GM21619 (cell line): Measurements from ENCODE around the gene DTX3.
"Not testable (repeated sequence)": the region's sequence is repeated elsewhere in the genome, so short reads cannot be mapped to it uniquely, and the experiment has no call there.

ENCODE experiments used
- ATAC-seq: cut with Tn5 transposase; IDR thresholded peaks from one replicate; pipeline ENCODE4 v1.9.1; 2021; ENCODE audit not compliant: unreplicated experiment

Gene DTX3

GRCh38 chr12:57606399-57606798 is 1.8 kb downstream of the DTX3 start:
- no peak for ATAC-seq

DNA sequence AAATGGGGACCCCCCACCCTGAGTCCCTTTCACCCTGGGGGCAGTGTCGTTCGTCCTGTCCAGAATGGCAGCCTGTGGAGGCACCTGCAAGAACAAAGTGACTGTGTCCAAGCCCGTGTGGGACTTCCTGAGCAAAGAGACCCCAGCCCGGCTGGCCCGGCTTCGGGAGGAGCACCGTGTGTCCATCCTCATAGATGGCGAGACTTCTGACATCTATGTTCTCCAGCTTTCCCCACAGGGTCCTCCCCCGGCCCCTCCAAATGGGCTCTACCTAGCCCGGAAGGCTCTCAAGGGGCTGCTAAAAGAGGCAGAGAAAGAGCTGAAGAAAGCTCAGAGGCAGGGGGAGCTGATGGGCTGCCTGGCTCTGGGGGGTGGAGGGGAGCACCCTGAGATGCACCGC is 2.2 kb downstream of the DTX3 start:
- no peak for ATAC-seq

GRCh38 chr12:57607958-57608663 is 3.5 kb downstream of the DTX3 start:
- ATAC-seq, result no peak

- no peak for ATAC-seq
Measured at GRCh38 chr12:57609101-57609780, 4.6 kb downstream of the DTX3 start.

GRCh38 chr12:57609781-57610553 is 5.3 kb downstream of the DTX3 start:
- ATAC-seq, result no peak

DNA sequence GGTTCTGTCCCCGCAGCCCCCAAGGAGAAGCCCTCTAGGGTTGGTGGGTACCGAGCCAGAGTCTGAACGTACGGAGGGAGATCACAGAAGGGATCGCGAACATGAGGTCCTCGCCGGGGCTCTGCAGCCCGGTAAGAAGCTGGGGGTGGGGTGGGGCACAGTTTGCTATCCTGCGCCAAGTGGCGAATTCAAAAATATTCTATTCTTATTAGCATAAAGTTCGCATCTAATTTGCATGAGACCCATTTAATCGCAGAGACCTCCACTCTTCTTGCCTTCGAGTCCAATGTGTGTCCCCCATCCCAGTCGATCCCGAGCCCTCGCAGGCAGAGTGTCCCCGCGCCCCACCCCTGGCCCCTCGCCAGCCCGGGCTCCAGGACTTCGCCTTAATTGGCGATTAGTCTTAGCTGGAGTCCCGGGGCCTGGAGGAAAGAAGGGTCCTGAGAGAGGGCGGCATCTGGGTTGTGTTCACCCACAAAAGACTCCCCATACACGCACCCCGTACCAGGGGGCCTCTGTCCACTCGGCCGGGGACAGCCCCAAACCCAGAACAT is 6.0 kb downstream of the DTX3 start:
- no peak for ATAC-seq

DNA sequence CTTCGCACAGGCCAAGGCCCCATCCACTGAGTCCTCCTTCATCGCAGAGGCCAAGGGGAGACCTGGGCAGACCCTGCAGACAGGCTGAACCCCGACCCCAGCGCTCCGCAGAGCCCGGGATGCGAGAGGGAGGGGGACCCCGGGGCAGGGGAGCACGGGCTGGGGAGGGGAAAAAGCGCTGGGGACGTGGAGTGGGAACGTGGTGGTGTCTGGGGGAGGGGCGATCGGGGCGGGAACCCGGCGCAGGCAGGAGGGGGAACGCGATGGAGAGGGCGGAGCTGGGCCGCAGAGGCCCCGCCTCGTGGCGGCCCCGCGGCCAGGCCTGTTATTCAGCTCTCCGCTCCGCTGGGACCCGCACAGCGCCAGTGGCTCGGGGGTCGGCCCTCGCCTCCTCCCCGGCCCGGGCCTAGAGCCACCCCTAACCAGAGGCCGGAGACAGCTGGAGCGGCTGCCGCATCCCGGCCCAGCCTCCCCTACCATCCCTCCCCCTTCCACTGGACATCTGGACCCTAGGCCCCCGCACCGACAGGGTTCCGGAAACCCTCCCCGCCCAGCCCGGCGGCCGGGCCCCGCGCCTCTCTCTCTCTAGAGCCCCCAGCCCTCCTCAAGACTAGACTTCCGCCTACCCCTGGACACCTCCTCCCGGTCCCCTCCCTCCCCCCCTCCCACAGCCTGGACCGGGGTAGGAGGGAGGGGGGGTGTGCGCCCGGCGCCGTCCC is 6.6 kb downstream of the DTX3 start, which contains the start of gene ARHGEF25:
ARHGEF25 (plus strand) TSS at position 328 of the 719 bp plus-strand sequence. CDS start 460 bp downstream, outside the sequence.
- no peak for ATAC-seq

GRCh38 chr12:57611827-57612710 is 7.4 kb downstream of the DTX3 start:
- ATAC-seq, result no peak

GRCh38 chr12:57612711-57613426 is 8.2 kb downstream of the DTX3 start:
- ATAC-seq, result no peak

GRCh38 chr12:57613427-57614109 is 8.9 kb downstream of the DTX3 start:
- ATAC-seq, result no peak

DNA sequence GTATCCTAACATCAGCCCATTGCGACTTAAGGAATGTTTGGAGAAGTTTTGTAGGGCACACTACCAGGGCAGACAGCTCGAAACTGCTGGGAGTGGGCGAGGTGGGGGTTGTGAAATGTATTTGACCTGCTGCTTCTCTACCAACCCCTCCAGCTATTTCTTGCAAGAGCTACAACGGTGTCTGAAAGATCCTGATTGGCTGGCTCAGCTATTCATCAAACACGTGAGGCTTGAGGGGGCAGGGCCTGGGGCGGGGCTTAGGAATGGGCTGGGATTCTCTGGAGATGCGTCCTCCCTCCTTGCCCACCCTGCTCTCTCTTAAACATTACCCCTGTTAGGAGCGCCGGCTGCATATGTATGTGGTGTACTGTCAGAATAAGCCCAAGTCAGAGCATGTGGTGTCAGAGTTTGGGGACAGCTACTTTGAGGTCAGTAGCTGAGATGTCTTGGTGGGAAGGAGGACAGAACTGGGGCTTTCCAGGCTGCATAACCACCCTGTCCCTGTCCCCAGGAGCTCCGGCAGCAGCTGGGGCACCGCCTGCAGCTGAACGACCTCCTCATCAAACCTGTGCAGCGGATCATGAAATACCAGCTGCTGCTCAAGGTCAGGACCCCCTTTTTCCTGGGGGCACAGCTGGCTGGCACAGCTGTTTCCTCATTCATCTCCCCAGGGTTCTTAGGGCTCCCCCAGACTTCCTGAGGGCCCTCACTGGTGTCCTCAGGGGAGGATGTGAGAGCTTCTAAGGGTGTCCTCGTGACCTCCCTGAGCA is 9.7 kb downstream of the DTX3 start:
- ATAC-seq, result peak; percentile 56

- no peak for ATAC-seq
Measured at GRCh38 chr12:57614948-57615500, 10.4 kb downstream of the DTX3 start.

DNA sequence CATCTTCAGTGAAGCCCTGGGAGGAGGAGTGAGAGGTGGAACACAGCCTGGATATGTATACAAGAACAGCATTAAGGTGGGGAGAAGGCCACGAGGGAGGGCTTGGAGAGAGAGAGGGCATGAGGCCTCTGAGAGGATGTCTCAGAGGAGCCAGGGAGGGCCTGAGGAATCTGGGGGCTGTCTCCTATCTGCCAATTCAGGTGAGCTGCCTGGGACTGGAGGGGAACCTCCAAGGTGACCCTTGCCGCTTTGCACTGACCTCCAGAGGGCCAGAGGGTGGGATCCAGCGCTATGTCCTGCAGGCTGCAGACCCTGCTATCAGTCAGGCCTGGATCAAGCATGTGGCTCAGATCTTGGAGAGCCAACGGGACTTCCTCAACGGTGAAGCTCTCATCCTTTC is 11.0 kb downstream of the DTX3 start:
- ATAC-seq, result no peak

DNA sequence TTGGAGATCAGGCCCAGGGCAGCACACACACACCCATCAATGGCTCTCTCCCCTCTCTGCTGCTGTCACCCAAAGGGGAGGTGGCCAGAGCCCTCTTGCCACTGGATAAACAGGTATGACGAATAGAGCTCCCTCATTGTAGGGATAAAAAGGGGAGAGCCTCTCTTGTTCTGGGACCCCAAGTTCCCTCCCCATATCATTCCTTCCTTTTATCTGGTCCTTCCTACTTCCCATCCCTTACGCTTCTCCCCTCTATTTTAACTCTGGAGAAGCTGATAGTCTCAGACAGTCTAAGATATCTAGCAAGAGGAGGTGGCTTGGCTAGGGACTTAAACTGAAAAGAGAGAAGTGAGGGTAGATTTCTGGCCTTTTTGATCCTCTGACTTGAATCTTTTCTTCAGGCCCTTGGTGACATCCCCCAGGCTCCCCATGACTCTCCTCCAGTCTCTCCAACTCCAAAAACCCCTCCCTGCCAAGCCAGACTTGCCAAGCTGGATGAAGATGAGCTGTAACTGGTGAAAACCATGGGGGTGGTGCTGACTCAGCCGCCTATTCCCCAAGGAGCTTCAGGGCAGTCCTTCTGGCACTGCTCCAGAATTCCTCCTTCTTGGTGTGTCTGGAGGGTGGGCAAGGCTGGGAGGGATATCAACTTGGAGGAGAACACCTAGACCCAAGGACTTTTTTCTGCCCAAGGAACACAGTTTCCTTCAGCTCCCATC is 11.9 kb downstream of the DTX3 start:
- no peak for ATAC-seq

DNA sequence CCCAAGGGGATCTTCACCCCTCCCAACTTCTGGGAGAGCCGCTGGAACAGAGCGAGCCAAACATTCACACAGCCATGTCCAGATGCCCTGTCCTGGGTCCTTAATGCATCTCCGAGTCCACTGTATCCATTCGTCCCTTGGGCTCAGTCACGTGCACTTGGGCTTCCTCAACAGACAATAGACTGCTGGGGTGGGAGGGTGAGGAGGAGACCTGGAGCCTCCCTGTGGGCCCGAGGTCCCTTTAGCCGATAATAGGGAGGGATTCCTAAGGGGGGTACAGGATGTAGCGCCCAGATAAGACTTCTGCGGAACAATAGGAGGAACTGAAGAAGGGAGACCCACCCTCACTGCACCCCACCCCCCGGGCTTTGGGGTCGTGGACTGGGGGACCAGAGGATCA is 13.3 kb downstream of the DTX3 start:
- no peak for ATAC-seq

- not testable (repeated sequence) for ATAC-seq
Measured at GRCh38 chr12:57618431-57618830, 13.8 kb downstream of the DTX3 start.

DNA sequence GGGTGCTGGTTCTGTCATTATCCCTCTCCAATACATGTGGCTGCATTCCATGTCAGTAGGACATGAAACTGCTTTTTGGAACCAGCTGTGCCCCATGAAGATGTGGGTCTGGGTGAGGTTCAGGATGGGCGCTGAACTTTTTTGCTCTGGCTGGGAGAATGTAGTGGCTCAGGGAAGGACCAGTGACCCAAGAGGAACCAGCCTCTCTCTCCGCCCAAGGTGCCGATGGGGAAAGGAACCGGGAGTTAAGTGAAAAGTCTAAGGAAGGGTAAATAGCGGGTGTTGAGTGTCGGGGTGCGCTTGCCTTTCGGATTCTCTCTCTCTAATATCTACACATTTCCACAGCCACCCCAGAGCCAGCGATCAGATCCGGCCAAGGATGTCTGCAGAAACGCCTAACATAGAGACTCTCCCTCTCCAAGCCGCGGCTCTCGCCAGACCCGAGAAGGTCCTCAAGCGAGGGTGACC is 14.4 kb downstream of the DTX3 start:
- ATAC-seq, result no peak
